OCI-LY7 (cell line): Measurements from ENCODE around the gene CCL3. TPM values are rescaled to one million over a fixed set of nuclear protein-coding genes. Genes with fewer than 3 reads are reported as not detected.
"Not testable (repeated sequence)": the region's sequence is repeated elsewhere in the genome, so short reads cannot be mapped to it uniquely, and the experiment has no call there.

Experiments used
- BruUV-seq: library from RNA; stranded (reverse); fragments of 400-500 nt; replicated peaks from 2 replicates; lab custom pipeline; 2021; lab: Mats Ljungman, UMichigan
- CTCF ChIA-PET: fragments of 300-600 bp; sonication (Branson Sonifier 250); formaldehyde crosslinking; loops from one replicate; lab custom pipeline; 2022; ENCODE audit warnings: antibody characterized with exemption; ENCODE audit not compliant: unreplicated experiment; lab: Charles Lee
- POLR2A ChIA-PET: fragments of 300-600 bp; sonication (Branson Sonifier 250); formaldehyde crosslinking; loops from one replicate; lab custom pipeline; 2022; ENCODE audit warnings: antibody characterized with exemption; lab: Charles Lee
- DNase-seq: peaks from one replicate; pipeline ENCODE4 v3.0.0-alpha.2; 2015; ENCODE audit warnings: low spot score
- H2AFZ ChIP-seq: fragments of 200-600 bp; sonication (generic), shearing (Covaris generic); 2 replicates; pipeline ENCODE4 v1.6.1; 2014; ENCODE audit warnings: mild to moderate bottlenecking, antibody characterized with exemption, low read length, moderate library complexity
- H3K27ac ChIP-seq: fragments of 200-600 bp; sonication (generic); 2 replicates; pipeline ENCODE4 v1.5.1; 2014; ENCODE audit warnings: mixed run types, low read depth, mild to moderate bottlenecking, moderate library complexity, low read length, inconsistent platforms; ENCODE audit not compliant: poor library complexity, severe bottlenecking
- H3K36me3 ChIP-seq: fragments of 200-600 bp; sonication (generic); 2 replicates; pipeline ENCODE4 v1.6.1; 2014; ENCODE audit warnings: mild to moderate bottlenecking, antibody characterized with exemption, low read length, moderate library complexity, mixed read lengths; ENCODE audit not compliant: insufficient read depth
- H3K4me1 ChIP-seq: fragments of 200-600 bp; sonication (generic); 2 replicates; pipeline ENCODE4 v1.5.1; 2014; ENCODE audit warnings: mild to moderate bottlenecking, low read length; ENCODE audit not compliant: insufficient read depth, poor library complexity, severe bottlenecking
- H3K4me2 ChIP-seq: fragments of 200-600 bp; sonication (generic); 2 replicates; pipeline ENCODE4 v1.6.1; 2014; ENCODE audit warnings: mild to moderate bottlenecking, low read length
- H3K4me3 ChIP-seq: fragments of 200-600 bp; sonication (generic); 2 replicates; pipeline ENCODE4 v1.5.1; 2014; ENCODE audit warnings: mild to moderate bottlenecking, low read depth, low read length; ENCODE audit not compliant: poor library complexity, severe bottlenecking
- H3K79me2 ChIP-seq: fragments of 200-600 bp; sonication (generic); 2 replicates; pipeline ENCODE4 v1.6.1; 2016; ENCODE audit warnings: low read depth, mild to moderate bottlenecking, low read length, moderate library complexity, mixed read lengths; ENCODE audit not compliant: insufficient read depth
- H3K9me2 ChIP-seq: fragments of 200-600 bp; sonication (generic); 2 replicates; pipeline ENCODE4 v1.6.1; 2016; ENCODE audit warnings: mild to moderate bottlenecking, low read length, mixed read lengths; ENCODE audit not compliant: insufficient read depth
- H3K9me3 ChIP-seq: fragments of 200-600 bp; sonication (generic); 2 replicates; pipeline ENCODE4 v1.6.1; 2014; ENCODE audit warnings: mild to moderate bottlenecking, mixed run types, low read length, mixed read lengths
- H4K20me1 ChIP-seq: fragments of 200-600 bp; sonication (generic); 2 replicates; pipeline ENCODE4 v1.6.1; 2014; ENCODE audit warnings: mild to moderate bottlenecking, antibody characterized with exemption, low read length, moderate library complexity, mixed read lengths; ENCODE audit not compliant: insufficient read depth
- EZH2phosphoT487 ChIP-seq: fragments of 200-600 bp; sonication (generic); IDR thresholded peaks from 2 replicates; pipeline ENCODE4 v1.6.1; 2018; ENCODE audit warnings: low read depth, borderline replicate concordance, mild to moderate bottlenecking, mixed run types, antibody characterized with exemption, low read length, moderate library complexity, mixed read lengths
- intact Hi-C: fragments of 100-400 bp; cut with micrococcal nuclease; formaldehyde crosslinking; loops from one replicate; pipeline ENCODE4 v1.10.0; 2022; ENCODE audit not compliant: unreplicated experiment
- total RNA-seq, 2 experiments: library from RNA; depleted of rRNA in 1 of 2; stranded (reverse); fragments of >200 nt in 1 of 2; shearing (Covaris generic) in 1 of 2; gene quantifications; 2 replicates each; pipeline ENCODE4 v1.2.3, GENCODE V29; 2014 to 2022
- TF ChIP-seq, protein P1 (sequence below): fragments of 200-600 bp; sonication (generic); conservative IDR thresholded peaks from 2 replicates; pipeline ENCODE4 v1.5.1; 2014; ENCODE audit warnings: mild to moderate bottlenecking, antibody characterized with exemption, low read length, moderate library complexity, mixed read lengths

Gene CCL3
- total RNA-seq, 2 experiments from 2014 or later, result not detected

DNA sequence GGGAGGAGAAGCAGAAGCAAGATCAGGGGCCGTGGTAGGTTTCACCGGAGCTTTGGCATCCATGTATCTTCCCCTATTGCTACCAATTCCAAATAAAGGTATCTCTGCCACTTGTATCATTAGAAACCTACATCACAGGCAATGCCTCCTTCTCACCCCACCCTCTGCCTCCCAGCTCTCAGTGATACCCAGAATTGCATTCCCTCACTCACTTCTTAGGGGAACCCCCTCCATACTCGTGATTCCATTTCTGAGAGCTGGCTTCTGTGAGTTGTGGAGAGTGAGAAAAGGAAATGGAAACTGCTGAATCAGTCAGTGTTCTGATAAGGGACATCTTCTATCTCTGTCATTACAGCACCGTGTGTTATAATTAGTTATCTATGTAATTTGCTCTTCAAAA is 2.3 kb upstream of the CCL3 start:
- Histone ChIP-seq H3K4me3 (no peak overlapping the region), H2AFZ (no peak overlapping the region), H3K79me2 (no peaks in the 10 kb centered on the region), H4K20me1 (no peaks in the 10 kb centered on the region), H3K36me3 (no peaks in the 10 kb centered on the region), H3K9me2 (no peaks in the 10 kb centered on the region), H3K9me3 (no peaks in the 10 kb centered on the region), H3K4me1 (peaks cover 16% of the 10 kb centered on the region), H3K27ac (no peak overlapping the region), H3K4me2 (no peak overlapping the region)
- TF ChIP-seq EZH2phosphoT487, result no peak
- TF ChIP-seq, protein P1, sequence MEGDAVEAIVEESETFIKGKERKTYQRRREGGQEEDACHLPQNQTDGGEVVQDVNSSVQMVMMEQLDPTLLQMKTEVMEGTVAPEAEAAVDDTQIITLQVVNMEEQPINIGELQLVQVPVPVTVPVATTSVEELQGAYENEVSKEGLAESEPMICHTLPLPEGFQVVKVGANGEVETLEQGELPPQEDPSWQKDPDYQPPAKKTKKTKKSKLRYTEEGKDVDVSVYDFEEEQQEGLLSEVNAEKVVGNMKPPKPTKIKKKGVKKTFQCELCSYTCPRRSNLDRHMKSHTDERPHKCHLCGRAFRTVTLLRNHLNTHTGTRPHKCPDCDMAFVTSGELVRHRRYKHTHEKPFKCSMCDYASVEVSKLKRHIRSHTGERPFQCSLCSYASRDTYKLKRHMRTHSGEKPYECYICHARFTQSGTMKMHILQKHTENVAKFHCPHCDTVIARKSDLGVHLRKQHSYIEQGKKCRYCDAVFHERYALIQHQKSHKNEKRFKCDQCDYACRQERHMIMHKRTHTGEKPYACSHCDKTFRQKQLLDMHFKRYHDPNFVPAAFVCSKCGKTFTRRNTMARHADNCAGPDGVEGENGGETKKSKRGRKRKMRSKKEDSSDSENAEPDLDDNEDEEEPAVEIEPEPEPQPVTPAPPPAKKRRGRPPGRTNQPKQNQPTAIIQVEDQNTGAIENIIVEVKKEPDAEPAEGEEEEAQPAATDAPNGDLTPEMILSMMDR, result no peak
- POLR2A ChIA-PET, result no interaction called here
- no TSS peak for BruUV-seq
- no peak for DNase-seq
- CTCF ChIA-PET, result no interaction called here
- intact Hi-C loops, result no loop called here

GRCh38 chr17:36089339-36089865 is 541 bp downstream of the CCL3 start:
- DNase-seq, result no peak
- TF ChIP-seq, protein P1, result no peak
- TF ChIP-seq EZH2phosphoT487, result no peak
- POLR2A ChIA-PET, result no interaction called here
- CTCF ChIA-PET, result no interaction called here
- H3K36me3 ChIP-seq, result no peaks in the 10 kb centered on the region
- no peak overlapping the region for H3K4me3 ChIP-seq
- H3K9me2 ChIP-seq, result no peaks in the 10 kb centered on the region
- no peak overlapping the region for H2AFZ ChIP-seq
- H3K9me3 ChIP-seq, result no peaks in the 10 kb centered on the region
- H3K79me2 ChIP-seq, result no peaks in the 10 kb centered on the region
- no peaks in the 10 kb centered on the region for H4K20me1 ChIP-seq
- peak overlapping the region; percentile 43; the same call in 1 of the 2 replicates for H3K4me2 ChIP-seq
- intact Hi-C loops, result no loop called here
- H3K4me1 ChIP-seq, result peaks cover 16% of the 10 kb centered on the region
- H3K27ac ChIP-seq, result no peak overlapping the region
- no TSS peak for BruUV-seq

DNA sequence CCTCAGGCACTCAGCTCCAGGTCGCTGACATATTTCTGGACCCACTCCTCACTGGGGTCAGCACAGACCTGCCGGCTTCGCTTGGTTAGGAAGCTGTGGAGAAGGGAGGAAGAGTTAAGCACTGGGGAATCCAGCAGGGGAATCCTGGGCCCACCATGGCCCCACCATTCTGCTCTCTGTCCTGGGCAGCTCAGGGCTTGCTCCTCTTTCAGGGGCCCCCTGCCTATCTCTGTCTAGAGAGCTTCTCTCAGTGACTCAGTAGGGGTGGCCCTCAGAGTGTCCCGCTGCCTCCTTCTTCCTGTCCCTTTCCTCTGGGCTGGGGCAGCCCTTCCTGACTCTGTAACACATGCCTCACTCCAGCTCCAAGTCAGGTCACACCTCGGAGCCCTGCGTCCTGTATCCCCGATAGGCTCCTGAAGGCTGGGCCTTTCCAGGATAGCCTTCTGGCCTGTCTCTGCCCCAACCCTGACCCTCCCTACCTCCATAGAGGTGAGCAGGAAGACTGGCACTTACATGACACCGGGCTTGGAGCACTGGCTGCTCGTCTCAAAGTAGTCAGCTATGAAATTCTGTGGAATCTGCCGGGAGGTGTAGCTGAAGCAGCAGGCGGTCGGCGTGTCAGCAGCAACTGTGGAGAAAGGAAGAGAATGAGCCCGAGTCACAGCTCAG is 1.1 kb downstream of the CCL3 start:
- H2AFZ ChIP-seq, result no peak overlapping the region
- H3K36me3 ChIP-seq, result no peaks in the 10 kb centered on the region
- no TSS peak for BruUV-seq
- no peaks in the 10 kb centered on the region for H3K9me3 ChIP-seq
- intact Hi-C loops, result no loop called here
- TF ChIP-seq EZH2phosphoT487, result no peak
- TF ChIP-seq, protein P1, result no peak
- no peaks in the 10 kb centered on the region for H3K79me2 ChIP-seq
- no peak overlapping the region for H3K4me3 ChIP-seq
- H3K4me2 ChIP-seq, result no peak overlapping the region
- H3K4me1 ChIP-seq, result peaks cover 16% of the 10 kb centered on the region
- H3K27ac ChIP-seq, result no peak overlapping the region
- no peaks in the 10 kb centered on the region for H3K9me2 ChIP-seq
- ChIA-PET POLR2A (no interaction called here), CTCF (no interaction called here)
- no peaks in the 10 kb centered on the region for H4K20me1 ChIP-seq
- DNase-seq, result no peak

- H3K9me2 ChIP-seq, DNase-seq, CTCF ChIA-PET, H3K36me3 ChIP-seq, H2AFZ ChIP-seq, H3K27ac ChIP-seq, H4K20me1 ChIP-seq, H3K4me3 ChIP-seq, H3K4me2 ChIP-seq, BruUV-seq, H3K79me2 ChIP-seq, POLR2A ChIA-PET, intact Hi-C loops, H3K9me3 ChIP-seq: not testable (repeated sequence)
- peaks cover 16% of the 10 kb centered on the region for H3K4me1 ChIP-seq
These were observed 1.9 kb downstream of the CCL3 start for GRCh38 chr17:36087897-36088572.
